Activated CD4-positive, alpha-beta T cell treated with anti-CD3 and anti-CD28 coated beads for 24 hours (primary cell): ENCODE data around the gene TNFSF13B.

ENCODE experiments used
- DNase-seq, 2 donors: peaks; one replicate each; pipeline ENCODE4 v3.0.0-alpha.2; 2020; ENCODE audit warnings: low read depth in 2 of 2

The TNFSF13B gene

DNA sequence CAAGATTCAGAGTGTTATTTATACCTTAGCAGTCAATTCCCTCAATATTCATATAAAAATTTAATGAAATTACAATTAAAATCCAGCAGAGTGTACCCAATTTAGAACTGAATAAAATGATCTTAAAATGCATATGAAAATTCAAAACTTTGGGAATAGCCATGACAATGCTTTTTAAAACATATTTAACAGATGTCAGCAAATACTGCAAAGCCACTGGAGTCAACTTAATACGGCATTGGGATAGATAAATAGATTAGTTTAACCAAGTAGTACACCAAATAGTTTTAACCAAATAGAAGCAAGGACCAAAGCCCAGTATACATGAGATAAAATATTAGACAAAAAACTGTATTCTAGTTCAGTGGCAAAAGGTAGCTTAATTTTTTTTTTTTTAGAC lies 79.8 kb downstream of the TNFSF13B start:
- DNase-seq, result no peak

DNA sequence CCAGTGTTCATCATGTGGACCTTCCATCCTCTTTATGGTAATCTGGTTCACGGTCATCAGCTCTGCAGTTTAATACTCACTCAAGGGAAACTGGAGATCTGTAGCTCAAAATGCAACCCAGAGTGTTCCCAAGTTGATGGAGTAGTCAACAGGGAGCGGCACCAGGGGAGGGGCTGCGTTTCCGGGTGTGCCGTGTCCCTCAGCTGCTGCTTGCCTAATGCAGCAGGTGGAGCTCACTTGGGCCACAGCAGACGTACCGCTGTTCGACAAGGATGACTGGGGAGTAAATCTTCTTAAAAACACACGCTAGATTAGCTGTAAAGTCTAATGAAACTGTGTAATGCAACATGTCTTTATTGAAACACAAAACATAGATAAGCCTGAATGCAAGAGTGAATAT lies 81.1 kb downstream of the TNFSF13B start:
- DNase-seq, result no peak

DNA sequence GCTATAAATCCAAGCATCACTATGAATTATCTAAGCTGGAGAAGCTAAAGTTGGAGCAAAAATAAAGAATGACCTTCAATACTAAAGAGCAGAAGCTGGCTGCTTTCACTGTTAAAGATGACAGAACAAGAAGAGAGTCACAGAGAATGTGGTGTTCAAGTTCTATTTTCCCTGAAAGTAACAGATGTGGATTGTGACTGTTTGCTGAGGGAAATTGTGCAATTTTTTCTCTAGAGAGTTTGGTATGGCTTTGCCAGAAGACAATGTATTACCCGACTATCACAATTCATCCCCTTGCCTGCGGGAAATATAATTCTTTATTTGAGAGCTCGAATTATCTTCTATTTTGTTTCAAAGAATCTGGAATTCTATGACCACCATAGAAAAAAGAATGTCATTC lies 83.1 kb downstream of the TNFSF13B start:
- no peak for DNase-seq

- no peak for DNase-seq
These were observed 87.7 kb downstream of the TNFSF13B start for GRCh38 chr13:108357228-108357627.
